Measurements from ENCODE around the gene ZNF211.
A peak's percentile ranks its signal among the peaks of the same experiment; 100 is the strongest.

ZNF211 gene

GRCh38 chr19:57632987-57633831 is at the start of gene ZNF211:
Gene ZNF211, plus strand, starts transcription at chr19:57633168. Its CDS starts 179 bp downstream, at chr19:57633347.
- DNase-seq (ENCODE audit: low read depth in 2 of 3, low spot score in 2 of 3) = peak; percentile 49 to 66 (median 51)

DNA sequence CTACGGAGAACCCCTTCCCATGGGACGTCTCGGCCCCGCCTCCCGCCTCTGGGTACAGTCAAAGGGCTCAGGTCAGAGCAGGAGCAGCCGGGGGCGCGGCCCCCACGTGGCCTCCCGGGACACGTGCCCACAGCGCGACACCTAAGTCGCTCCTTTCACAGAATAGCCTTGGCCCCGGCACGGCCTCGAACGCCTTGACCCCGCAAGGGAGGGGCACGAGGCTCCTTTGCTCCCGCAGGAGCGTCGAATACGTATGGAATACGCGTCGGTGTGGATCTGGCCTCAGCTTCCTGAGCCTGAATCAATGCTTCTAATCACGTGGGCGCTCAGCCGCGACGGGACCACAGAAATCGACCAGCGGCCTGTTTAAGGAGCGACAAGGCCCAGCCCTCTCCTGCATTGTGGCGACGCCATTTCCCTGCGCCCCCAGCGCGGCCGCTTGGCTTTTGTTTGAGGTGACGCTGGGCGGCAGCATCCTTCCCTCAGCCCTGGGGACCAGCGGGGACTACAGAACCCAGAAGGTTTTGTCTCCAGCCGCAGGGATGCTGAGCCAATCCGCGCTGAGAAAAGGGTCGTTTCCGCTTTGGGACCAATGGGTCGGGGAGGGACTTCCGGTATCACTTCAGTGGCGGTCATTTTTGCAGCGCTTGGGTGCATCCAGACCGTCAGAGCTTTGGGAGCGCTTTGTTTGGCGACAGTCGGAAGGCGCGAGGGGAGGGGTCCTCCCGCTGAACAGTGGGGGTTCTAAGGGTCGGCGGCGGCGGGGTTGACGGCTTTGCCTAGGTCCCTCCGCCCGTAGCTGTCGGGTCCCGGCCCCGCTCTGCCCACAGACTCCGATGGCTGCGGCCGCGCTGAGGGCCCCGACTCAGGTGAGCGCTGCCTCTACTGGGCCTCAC is 49.2 kb upstream of the ZNF211 start, which contains the start of gene ZIK1:
TSS of gene ZIK1 (plus strand) at position 625 of the 896 bp plus-strand sequence. CDS start at position 837, 212 bp downstream.
- peak; percentile 37 to 68 (median 65) for DNase-seq (ENCODE audit: low read depth in 2 of 3, low spot score in 2 of 3)

GRCh38 chr19:57587529-57587928 is 45.4 kb upstream of the ZNF211 start:
- DNase-seq (ENCODE audit: low read depth in 2 of 3, low spot score in 2 of 3) = no peak

GRCh38 chr19:57599377-57599760 is 33.6 kb upstream of the ZNF211 start:
- no peak for DNase-seq (ENCODE audit: low read depth in 2 of 3, low spot score in 2 of 3)

- DNase-seq (ENCODE audit: low read depth in 2 of 3, low spot score in 2 of 3) = peak; percentile 74 to 76 (median 75)
Observed at GRCh38 chr19:57599761-57600383, 33.1 kb upstream of the ZNF211 start, which contains the start of gene ZNF530. Gene ZNF530, plus strand, starts transcription at chr19:57599885. Its CDS starts 4,461 bp downstream, at chr19:57604346.

GRCh38 chr19:57606931-57607330 is 26.0 kb upstream of the ZNF211 start:
- DNase-seq (ENCODE audit: low read depth in 2 of 3, low spot score in 2 of 3) = no peak

GRCh38 chr19:57611113-57611512 is 21.9 kb upstream of the ZNF211 start:
- no peak for DNase-seq (ENCODE audit: low read depth in 2 of 3, low spot score in 2 of 3)

GRCh38 chr19:57613941-57614743 is 18.8 kb upstream of the ZNF211 start, which contains the start of gene ZNF134:
Gene ZNF134, plus strand, starts transcription at chr19:57614242. Its CDS starts 5,227 bp downstream, at chr19:57619469.
- DNase-seq (ENCODE audit: low read depth in 2 of 3, low spot score in 2 of 3) = peak; percentile 55 to 80 (median 68)

DNA sequence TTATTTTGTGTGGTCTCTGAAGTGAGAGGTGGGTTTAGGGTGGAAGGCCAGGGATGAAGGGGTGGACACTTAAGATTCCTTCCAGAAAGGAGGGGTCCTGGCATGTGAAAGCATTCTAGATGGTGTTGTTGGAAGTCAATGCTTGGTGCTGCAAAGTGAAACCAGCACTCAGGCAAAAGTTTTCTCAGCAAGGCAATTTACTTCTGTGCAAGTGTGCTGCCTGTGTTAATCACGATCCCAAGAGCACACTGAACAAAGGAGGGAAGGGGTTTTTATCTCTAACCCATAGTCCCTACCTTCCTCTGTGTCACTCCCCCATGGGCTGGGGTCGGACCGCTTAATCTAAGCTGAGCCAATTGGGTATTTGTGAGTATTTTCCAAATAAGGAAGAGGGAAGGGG is 17.6 kb upstream of the ZNF211 start:
- DNase-seq (ENCODE audit: low read depth in 2 of 3, low spot score in 2 of 3) = no peak

- no peak for DNase-seq (ENCODE audit: low read depth in 2 of 3, low spot score in 2 of 3)
Observed at GRCh38 chr19:57620673-57621348, 12.2 kb upstream of the ZNF211 start.

- no peak for DNase-seq (ENCODE audit: low read depth in 2 of 3, low spot score in 2 of 3)
Observed at GRCh38 chr19:57623091-57623490, 9.9 kb upstream of the ZNF211 start.

DNA sequence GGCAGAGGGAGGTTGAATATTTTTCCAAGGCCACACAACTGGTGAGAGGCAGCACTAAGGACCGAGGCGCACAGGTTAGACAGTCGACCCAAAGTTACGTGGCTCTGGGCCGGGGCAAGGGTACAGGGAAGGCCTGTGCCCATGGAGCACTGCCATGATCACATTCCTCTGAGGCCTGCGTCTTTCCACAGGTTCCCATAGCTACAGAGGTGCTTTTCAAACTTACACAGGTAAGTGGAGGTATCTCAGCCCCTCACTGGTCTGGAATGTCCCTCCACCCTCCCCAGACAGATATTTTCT is 814 bp downstream of the ZNF211 start:
- DNase-seq (ENCODE audit: low read depth in 2 of 3, low spot score in 2 of 3) = no peak

GRCh38 chr19:57637379-57637778 is 4.4 kb downstream of the ZNF211 start:
- DNase-seq (ENCODE audit: low read depth in 2 of 3, low spot score in 2 of 3) = no peak

- no peak for DNase-seq (ENCODE audit: low read depth in 2 of 3, low spot score in 2 of 3)
Observed at GRCh38 chr19:57641715-57642234, 8.8 kb downstream of the ZNF211 start.

DNA sequence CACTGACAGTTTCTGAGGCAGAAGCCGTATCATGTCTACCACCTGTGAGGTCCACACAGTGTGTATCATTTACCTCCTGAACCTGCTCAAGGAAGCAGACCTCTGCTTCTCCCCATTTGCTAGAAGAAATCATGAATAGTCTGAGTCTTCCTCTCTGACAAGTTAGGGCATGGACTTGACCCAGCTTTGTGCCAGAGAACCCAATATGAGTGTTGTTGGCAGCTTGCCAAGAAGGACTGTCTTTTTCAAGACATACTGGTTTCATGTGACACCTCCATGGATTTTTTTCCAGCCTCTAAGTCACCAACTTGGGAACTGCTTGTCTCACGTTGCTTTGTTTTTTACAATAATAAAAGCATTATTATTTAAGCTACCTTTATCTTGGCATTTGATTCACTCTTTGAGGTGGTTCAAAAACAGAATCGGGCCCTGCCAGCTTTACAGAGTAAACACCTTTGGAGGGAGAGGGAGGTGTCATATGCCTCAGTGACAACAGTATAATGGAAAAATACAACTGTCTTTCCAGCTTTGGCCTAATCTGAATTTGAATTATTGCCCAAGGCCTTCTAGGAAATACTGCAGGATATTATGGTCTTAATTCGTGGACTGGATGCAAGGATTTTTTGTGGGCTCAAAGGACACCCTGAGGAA is 9.6 kb downstream of the ZNF211 start:
- no peak for DNase-seq (ENCODE audit: low read depth in 2 of 3, low spot score in 2 of 3)

- no peak for DNase-seq (ENCODE audit: low read depth in 2 of 3, low spot score in 2 of 3)
Observed at GRCh38 chr19:57643734-57644133, 10.8 kb downstream of the ZNF211 start.

GRCh38 chr19:57648331-57649003 is 15.5 kb downstream of the ZNF211 start:
- DNase-seq (ENCODE audit: low read depth in 2 of 3, low spot score in 2 of 3) = no peak

GRCh38 chr19:57651654-57651996 is 18.7 kb downstream of the ZNF211 start:
- no peak for DNase-seq (ENCODE audit: low read depth in 2 of 3, low spot score in 2 of 3)

DNA sequence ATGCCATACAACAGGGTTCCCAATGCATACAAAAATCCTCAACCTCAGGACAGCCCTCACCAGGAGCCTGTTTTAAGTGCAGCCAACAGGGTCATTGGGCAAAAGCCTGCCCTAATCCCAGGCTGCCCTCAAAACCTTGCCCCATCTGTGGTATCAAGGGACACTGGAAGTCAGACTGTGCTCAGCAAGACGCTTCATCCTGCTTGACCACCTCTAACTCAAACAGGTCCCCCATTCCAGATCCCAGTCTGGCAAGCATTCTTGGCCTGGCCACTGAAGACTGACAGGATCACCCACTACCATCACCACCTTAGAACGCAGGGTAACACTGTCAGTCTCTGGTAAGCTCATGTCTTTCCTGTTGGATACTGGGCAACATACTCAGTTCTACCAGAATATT is 20.7 kb downstream of the ZNF211 start:
- DNase-seq (ENCODE audit: low read depth in 2 of 3, low spot score in 2 of 3) = no peak
